Measurements from ENCODE around the gene CACNA2D4.

Gene CACNA2D4

GRCh38 chr12:1917172-1918070 lies 1.0 kb downstream of the CACNA2D4 start:
- no peak for DNase-seq

- no peak for DNase-seq
Observed at GRCh38 chr12:1916371-1917171, 1.9 kb downstream of the CACNA2D4 start.

GRCh38 chr12:1915082-1915968 lies 3.1 kb downstream of the CACNA2D4 start:
- DNase-seq, result no peak

GRCh38 chr12:1914114-1914911 lies 4.1 kb downstream of the CACNA2D4 start:
- no peak for DNase-seq

- DNase-seq, result no peak
Observed at GRCh38 chr12:1913377-1914113, 4.9 kb downstream of the CACNA2D4 start.

- no peak for DNase-seq
Observed at GRCh38 chr12:1912580-1913376, 5.7 kb downstream of the CACNA2D4 start.

GRCh38 chr12:1911598-1912575 lies 6.6 kb downstream of the CACNA2D4 start:
- DNase-seq, result no peak

- no peak for DNase-seq
Observed at GRCh38 chr12:1910468-1910867, 8.0 kb downstream of the CACNA2D4 start.

- no peak for DNase-seq
Observed at GRCh38 chr12:1908758-1909157, 9.7 kb downstream of the CACNA2D4 start.

GRCh38 chr12:1907652-1908611 lies 10.5 kb downstream of the CACNA2D4 start:
- no peak for DNase-seq

GRCh38 chr12:1906579-1906978 lies 11.9 kb downstream of the CACNA2D4 start:
- DNase-seq, result no peak

GRCh38 chr12:1904875-1905274 lies 13.6 kb downstream of the CACNA2D4 start:
- DNase-seq, result no peak

GRCh38 chr12:1896964-1897363 lies 21.5 kb downstream of the CACNA2D4 start:
- no peak for DNase-seq

- DNase-seq, result no peak
Observed at GRCh38 chr12:1890810-1891209, 27.6 kb downstream of the CACNA2D4 start.

GRCh38 chr12:1890119-1890703 lies 28.2 kb downstream of the CACNA2D4 start:
- no peak for DNase-seq

- no peak for DNase-seq
Observed at GRCh38 chr12:1888923-1889322, 29.5 kb downstream of the CACNA2D4 start.

GRCh38 chr12:1886396-1887008 lies 31.9 kb downstream of the CACNA2D4 start:
- no peak for DNase-seq
